Omental fat pad (tissue), 4 donors: ENCODE results near the gene SLC25A25. TPM values are rescaled to one million over a fixed set of nuclear protein-coding genes. Genes with fewer than 3 reads are reported as not detected.
A peak's percentile ranks its signal among the peaks of the same experiment; 100 is the strongest.

ENCODE experiments used
- ATAC-seq: fragments of 150-250 bp; one replicate; pipeline ENCODE4 v1.9.1; 2016; ENCODE audit warnings: mild to moderate bottlenecking, moderate library complexity; ENCODE audit not compliant: low FRiP score
- DNase-seq: peaks from one replicate; pipeline ENCODE4 v3.0.0-alpha.2; 2019; ENCODE audit warnings: low spot score
- total RNA-seq, 4 donors: library from RNA; depleted of rRNA; stranded (reverse); fragments of >200 nt; gene quantifications; one replicate each; pipeline ENCODE4 v1.1.0, GENCODE V29; 2016
- TF ChIP-seq, protein P1 (sequence below), 3 donors: fragments of 450-650 bp; IDR thresholded peaks; one replicate each; pipeline ENCODE4 v1.5.1; 2016 to 2017; ENCODE audit warnings: antibody characterized with exemption in 3 of 3, mild to moderate bottlenecking in 3 of 3, moderate library complexity in 2 of 3

The SLC25A25 gene
- total RNA-seq, 4 donors from 2014 or later = 37.8 to 147 (median 102) TPM

- TF ChIP-seq, protein P1, sequence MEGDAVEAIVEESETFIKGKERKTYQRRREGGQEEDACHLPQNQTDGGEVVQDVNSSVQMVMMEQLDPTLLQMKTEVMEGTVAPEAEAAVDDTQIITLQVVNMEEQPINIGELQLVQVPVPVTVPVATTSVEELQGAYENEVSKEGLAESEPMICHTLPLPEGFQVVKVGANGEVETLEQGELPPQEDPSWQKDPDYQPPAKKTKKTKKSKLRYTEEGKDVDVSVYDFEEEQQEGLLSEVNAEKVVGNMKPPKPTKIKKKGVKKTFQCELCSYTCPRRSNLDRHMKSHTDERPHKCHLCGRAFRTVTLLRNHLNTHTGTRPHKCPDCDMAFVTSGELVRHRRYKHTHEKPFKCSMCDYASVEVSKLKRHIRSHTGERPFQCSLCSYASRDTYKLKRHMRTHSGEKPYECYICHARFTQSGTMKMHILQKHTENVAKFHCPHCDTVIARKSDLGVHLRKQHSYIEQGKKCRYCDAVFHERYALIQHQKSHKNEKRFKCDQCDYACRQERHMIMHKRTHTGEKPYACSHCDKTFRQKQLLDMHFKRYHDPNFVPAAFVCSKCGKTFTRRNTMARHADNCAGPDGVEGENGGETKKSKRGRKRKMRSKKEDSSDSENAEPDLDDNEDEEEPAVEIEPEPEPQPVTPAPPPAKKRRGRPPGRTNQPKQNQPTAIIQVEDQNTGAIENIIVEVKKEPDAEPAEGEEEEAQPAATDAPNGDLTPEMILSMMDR (IDR thresholded peaks at IDR 0.05) = no peak
- no peak for DNase-seq
- ATAC-seq = no peak
Measured at GRCh38 chr9:128092199-128092977, 24.4 kb downstream of the SLC25A25 start.

DNA sequence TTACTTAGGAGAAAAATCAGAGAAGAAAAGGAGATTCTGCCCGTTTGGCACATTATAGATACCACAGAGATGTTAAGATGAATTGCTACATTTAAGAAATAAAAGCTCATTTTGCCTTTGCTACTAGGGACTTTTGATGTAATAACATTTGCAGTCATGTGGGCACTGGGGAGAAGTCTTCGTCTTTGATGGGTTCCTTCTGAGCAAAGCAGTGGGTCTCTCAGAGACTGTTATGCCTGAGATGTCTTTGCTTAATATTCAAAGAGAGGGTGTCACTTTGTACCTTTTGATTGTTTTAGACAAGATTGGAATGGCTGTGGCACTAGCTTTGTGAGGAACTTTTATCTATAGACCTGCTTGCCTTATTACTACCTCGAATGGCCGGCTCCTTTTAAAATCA lies 25.0 kb downstream of the SLC25A25 start:
- DNase-seq = no peak
- ATAC-seq = no peak
- TF ChIP-seq, protein P1 (IDR thresholded peaks at IDR 0.05) = no peak

GRCh38 chr9:128094166-128094949 lies 26.3 kb downstream of the SLC25A25 start:
- peak; percentile 59 for DNase-seq
- TF ChIP-seq, protein P1 (IDR thresholded peaks at IDR 0.05) = no peak

DNA sequence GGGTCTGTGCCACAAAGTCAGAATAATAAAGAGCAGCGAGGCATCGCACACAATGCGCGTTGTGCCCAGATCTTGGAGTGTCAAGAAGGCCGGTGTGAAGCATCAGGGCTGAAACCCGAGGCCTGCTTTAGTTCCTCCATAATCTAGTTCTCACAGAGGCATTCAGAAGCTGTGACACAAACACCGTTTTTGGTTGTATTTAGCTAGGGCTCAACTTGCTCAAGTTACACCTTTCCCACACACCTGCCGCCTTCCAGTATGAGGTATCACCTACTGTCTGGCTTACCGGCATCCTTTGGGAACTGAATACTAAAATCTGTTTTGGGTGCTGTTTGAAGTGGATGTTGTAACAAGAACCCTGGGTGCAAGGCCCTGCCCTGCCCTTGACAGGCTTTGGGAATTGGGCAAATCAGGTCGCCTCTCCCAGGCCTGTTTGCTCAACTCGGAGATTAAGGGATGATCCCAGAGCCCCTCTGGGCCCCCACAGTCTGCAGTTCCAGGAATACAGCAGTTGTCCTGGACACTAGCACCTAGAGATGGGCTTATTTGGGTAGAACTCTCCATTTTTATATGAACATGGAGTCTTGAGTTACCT lies 27.0 kb downstream of the SLC25A25 start:
- DNase-seq (no peak), ATAC-seq (no peak)
- TF ChIP-seq, protein P1 (IDR thresholded peaks at IDR 0.05) = no peak

More at GRCh38 chr9:128094166-128094949, 26.3 kb downstream of the SLC25A25 start:
- peak; percentile 85 for ATAC-seq

DNA sequence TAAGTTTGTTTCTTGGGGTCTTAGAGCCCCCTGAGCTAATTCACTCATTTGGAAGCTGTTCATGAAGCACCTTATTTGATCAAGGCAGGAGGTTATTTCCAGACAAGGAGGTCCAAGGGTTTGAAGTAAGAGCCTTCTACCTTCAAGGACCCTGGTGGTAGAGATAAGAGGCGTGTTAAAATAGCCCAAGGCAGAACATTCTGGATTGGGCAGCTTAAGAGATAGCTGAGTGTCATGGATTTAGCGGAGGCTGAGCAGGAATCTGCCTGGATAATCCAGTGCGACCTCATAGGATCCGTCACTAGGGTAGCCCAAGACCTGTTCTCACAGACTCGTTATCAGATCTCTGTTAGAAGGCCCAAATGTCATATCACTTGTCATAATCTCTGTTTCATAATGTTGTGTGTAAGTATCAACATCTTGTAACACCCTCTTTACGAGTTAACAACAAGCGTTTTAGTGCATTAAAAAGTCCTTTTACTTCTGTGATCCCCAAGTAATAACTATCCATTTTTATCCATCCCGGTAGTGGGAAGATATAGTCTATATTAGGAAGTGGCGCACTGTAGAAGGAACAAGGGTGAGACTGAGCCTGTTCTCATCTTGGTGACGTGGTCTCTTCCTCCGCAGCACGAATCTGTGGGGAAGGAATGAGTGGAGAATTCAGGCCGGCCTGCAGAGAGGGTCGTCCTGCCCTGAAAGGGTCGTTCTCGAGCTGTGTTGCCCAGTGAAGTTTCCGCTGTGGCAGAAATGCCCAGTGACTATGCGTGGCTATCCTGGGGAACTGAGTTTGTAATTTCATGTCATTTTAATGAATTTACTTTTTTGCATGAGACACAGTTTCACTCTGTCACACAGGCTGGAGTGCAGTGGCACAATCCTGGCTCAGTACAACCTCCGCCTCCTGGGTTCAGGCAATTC lies 28.8 kb downstream of the SLC25A25 start:
- DNase-seq = no peak
- no peak for ATAC-seq
- TF ChIP-seq, protein P1 (IDR thresholded peaks at IDR 0.05) = no peak

DNA sequence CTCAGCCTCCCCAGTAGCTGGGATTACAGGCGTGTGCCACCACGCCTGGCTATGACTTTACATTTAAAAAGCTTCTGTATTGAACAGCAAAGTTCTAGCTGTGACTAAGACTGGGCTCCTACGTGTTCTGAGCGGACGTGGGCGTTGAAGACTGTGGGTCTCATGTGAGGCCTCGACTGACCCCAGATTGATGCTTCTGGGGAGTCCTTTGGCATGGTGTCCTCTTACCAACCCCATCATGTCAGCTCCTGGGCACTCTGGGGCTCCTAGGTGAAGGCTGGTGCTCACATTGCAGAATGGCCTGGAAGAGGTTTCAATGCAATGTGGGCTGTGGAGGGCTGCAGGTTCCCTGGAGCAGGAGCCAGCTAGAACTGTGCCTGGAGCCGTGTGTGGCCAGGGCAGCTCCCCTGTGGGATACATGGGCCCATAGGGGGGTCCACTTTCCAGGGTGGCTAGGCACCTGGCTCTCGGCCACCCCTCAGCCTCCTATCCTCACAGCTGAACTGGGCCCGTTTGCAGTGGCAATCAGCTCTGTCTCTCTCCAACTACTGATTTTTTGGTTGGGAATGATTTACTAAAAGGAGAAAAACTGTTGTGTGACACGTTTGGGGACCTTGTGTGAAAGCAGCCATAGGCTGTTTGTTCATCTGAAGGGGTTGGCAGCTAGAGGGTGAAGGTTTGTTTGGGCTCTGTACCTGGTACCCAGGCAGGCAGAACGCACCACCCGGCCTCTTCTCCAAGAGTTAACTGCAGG lies 29.7 kb downstream of the SLC25A25 start:
- ATAC-seq (no peak), DNase-seq (no peak)
- TF ChIP-seq, protein P1 (IDR thresholded peaks at IDR 0.05) = no peak
